Spleen (tissue), 11 donors: ENCODE results near the gene PCBD1. TPM values are rescaled to one million over a fixed set of nuclear protein-coding genes. Genes with fewer than 3 reads are reported as not detected.

Experiments used
- DNase-seq: peaks from one replicate; pipeline ENCODE4 v3.0.0-alpha.2; 2020
- H3K27ac ChIP-seq, 8 donors: fragments of 200-600 bp; sonication (generic) in 7 of 8; 1 replicate in 4 of 8; 2 replicates in 4 of 8; pipeline versions ENCODE4 v1.5.0 to v1.8.0; 2016 to 2021; ENCODE audit warnings: inconsistent platforms in 4 of 8, mild to moderate bottlenecking in 4 of 8, moderate library complexity in 1 of 8
- H3K27me3 ChIP-seq, 7 donors: fragments of 200-600 bp; sonication (generic) in 6 of 7; replicated peaks in 1 of 7; 1 replicate in 4 of 7; 2 replicates in 3 of 7; pipeline versions ENCODE4 v1.5.0 to v1.8.0; 2016 to 2021; ENCODE audit warnings: inconsistent platforms in 3 of 7, mild to moderate bottlenecking in 1 of 7
- H3K36me3 ChIP-seq, 6 donors: fragments of 200-600 bp; sonication (generic) in 5 of 6; 1 replicate in 4 of 6; 2 replicates in 2 of 6; pipeline versions ENCODE4 v1.5.0 to v1.8.0; 2016 to 2021; ENCODE audit warnings: inconsistent platforms in 2 of 6
- H3K4me1 ChIP-seq, 6 donors: fragments of 200-600 bp; sonication (generic) in 5 of 6; 1 replicate in 3 of 6; 2 replicates in 3 of 6; pipeline versions ENCODE4 v1.5.0 to v1.8.0; 2016 to 2021; ENCODE audit warnings: inconsistent platforms in 3 of 6
- H3K4me3 ChIP-seq, 8 donors: fragments of 200-600 bp; sonication (generic) in 7 of 8; 1 replicate in 4 of 8; 2 replicates in 4 of 8; pipeline versions ENCODE4 v1.5.0 to v1.8.0; 2016 to 2021; ENCODE audit warnings: inconsistent platforms in 4 of 8, mild to moderate bottlenecking in 4 of 8, moderate library complexity in 2 of 8
- H3K9me3 ChIP-seq, 8 donors: fragments of 200-600 bp; sonication (generic) in 7 of 8; 1 replicate in 4 of 8; 2 replicates in 4 of 8; pipeline versions ENCODE4 v1.5.0 to v1.8.0; 2016 to 2021; ENCODE audit warnings: inconsistent platforms in 4 of 8
- CTCF ChIP-seq, 11 experiments: fragments of 200-600 bp in 7 of 11; fragments of 450-650 bp in 4 of 11; sonication (generic) in 4 of 11; IDR thresholded peaks in 8 of 11; conservative IDR thresholded peaks in 3 of 11; 1 replicate in 7 of 11; 2 replicates in 4 of 11; pipeline versions ENCODE4 v1.4.0 to v1.8.0; 2016 to 2021; ENCODE audit warnings: antibody characterized with exemption in 11 of 11, inconsistent platforms in 4 of 11, mild to moderate bottlenecking in 1 of 11
- POLR2A ChIP-seq, 3 donors: fragments of 450-650 bp; IDR thresholded peaks; one replicate each; pipeline ENCODE4 v1.5.1; 2017; ENCODE audit warnings: antibody characterized with exemption in 3 of 3, mild to moderate bottlenecking in 1 of 3
- POLR2AphosphoS5 ChIP-seq, 3 donors: sonication (generic); formaldehyde crosslinking; IDR thresholded peaks; one replicate each; pipeline ENCODE4 v1.5.1; 2017; ENCODE audit warnings: antibody characterized with exemption in 3 of 3
- WGBS, 5 donors: extraction: QIAGEN DNeasy Blood & Tissue Kit in 3 of 5; methylation state at CpG; one replicate each; pipeline versions ENCODE4 v1.1.5 to v1.1.7; 2013 to 2018; 5-methylcytosine and 5-hydroxymethylcytosine counted together
- intact Hi-C: fragments of 100-400 bp; cut with DNase I; formaldehyde crosslinking; loops from one replicate; pipeline ENCODE4 v1.15.0; 2023; ENCODE audit warnings: low total_unique reads
- polyA plus RNA-seq, 3 donors: library from polyadenylated mRNA; stranded (reverse); fragments of 200-250 nt; gene quantifications; one replicate each; pipeline ENCODE4 v1.2.1, GENCODE V29; 2013
- total RNA-seq, 7 donors: library from RNA; depleted of rRNA in 3 of 7; stranded (reverse); fragments of >200 nt in 3 of 7; fragmentation: NEBNext Ultra II Directional in 4 of 7; extraction: Animal tissue kit (Norgen Biotek cat#: 25700) in 4 of 7; gene quantifications; one replicate each; pipeline versions ENCODE4 v1.1.0 to v1.2.1, GENCODE V29; 2016 to 2021
- donor health status: healthy with polysubstance abuse.
- donor health status: DM: no; HTN: no; CAD: no; lungs with moderate emphysema.
- donor health status: DM: no; HTN: no; CAD: no.
- donor health status: Bipolar disorder and iron deficiency.
- donor health status: healthy.
- donor health status: DM: no; HTN: no; CAD: no.
- donor health status: DM: yes; HTN: yes; CAD: no.

Gene PCBD1
- total and polyA plus RNA-seq, 10 donors: 24.5 to 45.6 (median 30.7) TPM

- intact Hi-C loops: no loop called here
- Histone ChIP-seq H3K4me3 (no peak overlapping the region), H3K4me1 (no peaks in the 10 kb centered on the region), H3K27me3 (no peaks in the 10 kb centered on the region), H3K9me3 (no peaks in the 10 kb centered on the region), H3K36me3 (peaks cover 0 to 57% (median 13%) of the 10 kb centered on the region in 6 donors), H3K27ac (no peak overlapping the region)
- no peak for TF ChIP-seq POLR2A (IDR thresholded peaks at IDR 0.05)
- no peak for TF ChIP-seq POLR2AphosphoS5 (IDR thresholded peaks at IDR 0.05)
- no peak for TF ChIP-seq CTCF (IDR thresholded peaks at IDR 0.05 in 8 of 11, conservative IDR thresholded peaks at IDR 0.05 in 3 of 11)
- 85 to 91% (median 88%) methylated on average over 2 of the region's 2 CpGs for WGBS, 5 donors
- no peak for DNase-seq
Measured at GRCh38 chr10:70843776-70844489, 44.4 kb downstream of the PCBD1 start.

- no peaks in the 10 kb centered on the region for H3K9me3 ChIP-seq
- H3K27me3 ChIP-seq: no peaks in the 10 kb centered on the region
- TF ChIP-seq POLR2A (IDR thresholded peaks at IDR 0.05) (no peak), CTCF (IDR thresholded peaks at IDR 0.05 in 8 of 11, conservative IDR thresholded peaks at IDR 0.05 in 3 of 11) (no peak), POLR2AphosphoS5 (IDR thresholded peaks at IDR 0.05) (no peak)
- no peak for DNase-seq
- H3K27ac ChIP-seq: no peak overlapping the region
- no peaks in the 10 kb centered on the region for H3K4me1 ChIP-seq
- intact Hi-C loops: no loop called here
- peaks cover 0 to 54% (median 13%) of the 10 kb centered on the region in 6 donors for H3K36me3 ChIP-seq
- 88 to 100% (median 96%) methylated on average over 2 of the region's 2 CpGs for WGBS, 5 donors
- H3K4me3 ChIP-seq: no peak overlapping the region
Measured at GRCh38 chr10:70843333-70843732, 45.0 kb downstream of the PCBD1 start.

DNA sequence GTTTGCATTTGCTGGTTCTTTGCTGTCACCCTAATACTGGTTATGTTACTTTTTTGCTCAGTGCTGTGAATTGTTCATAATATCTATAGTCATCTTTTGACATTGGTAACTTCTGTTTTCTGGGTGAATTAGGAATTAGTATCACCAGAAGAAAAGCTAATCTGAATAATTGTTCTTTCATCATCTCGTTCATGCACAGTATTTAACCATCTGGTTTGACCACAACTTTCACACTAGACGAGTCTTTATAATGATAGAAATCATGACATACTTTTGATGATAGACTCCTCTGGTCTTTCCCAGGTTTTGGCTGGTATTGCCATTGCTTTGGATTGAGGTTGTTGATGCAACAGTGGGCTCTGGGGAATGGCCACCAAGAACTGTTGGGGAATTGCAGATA, 47.5 kb downstream of the PCBD1 start:
- WGBS, 5 donors: 45 to 67% (median 49%) methylated on average over 2 of the region's 2 CpGs
- intact Hi-C loops: no loop called here
- Histone ChIP-seq H3K27me3 (no peaks in the 10 kb centered on the region), H3K4me1 (peaks cover 0 to 5% (median 0%) of the 10 kb centered on the region in 6 donors), H3K9me3 (peaks cover 0 to 11% (median 6%) of the 10 kb centered on the region in 8 donors), H3K36me3 (peaks cover 0 to 48% (median 7%) of the 10 kb centered on the region in 6 donors), H3K27ac (no peak overlapping the region), H3K4me3 (no peak overlapping the region)
- TF ChIP-seq POLR2AphosphoS5 (IDR thresholded peaks at IDR 0.05) (no peak), CTCF (IDR thresholded peaks at IDR 0.05 in 8 of 11, conservative IDR thresholded peaks at IDR 0.05 in 3 of 11) (no peak), POLR2A (IDR thresholded peaks at IDR 0.05) (no peak)
- DNase-seq: no peak

DNA sequence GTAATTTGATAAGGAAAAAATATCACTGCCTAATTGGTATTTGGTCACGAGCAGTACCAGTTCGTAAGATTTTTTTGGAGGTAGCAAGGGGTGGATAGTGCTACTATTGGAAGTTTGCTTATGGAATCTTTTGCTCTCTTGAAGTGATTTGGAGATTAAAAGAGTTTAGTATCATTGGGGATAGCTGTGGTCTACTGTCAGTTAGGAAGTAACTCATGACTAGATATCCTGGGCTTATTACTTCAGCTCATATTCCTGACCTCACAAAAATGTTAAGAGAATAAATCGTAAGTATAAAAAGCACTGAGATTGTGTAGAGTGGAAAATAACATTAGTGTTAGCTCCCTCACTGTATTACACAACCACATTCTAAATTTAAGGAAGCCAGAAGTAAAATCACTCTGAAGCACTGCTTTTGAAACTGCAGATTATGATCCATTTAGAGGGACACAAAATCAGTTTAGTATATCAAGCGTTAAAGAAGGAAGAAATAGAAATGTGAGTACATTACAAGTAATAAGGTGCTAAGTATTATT, 50.0 kb downstream of the PCBD1 start:
- Histone ChIP-seq H3K4me3 (no peak overlapping the region), H3K27me3 (no peaks in the 10 kb centered on the region), H3K36me3 (peaks cover 0 to 51% (median 0%) of the 10 kb centered on the region in 6 donors), H3K9me3 (peaks cover 0 to 11% (median 6%) of the 10 kb centered on the region in 8 donors), H3K27ac (no peak overlapping the region), H3K4me1 (peaks cover 0 to 30% (median under 1%) of the 10 kb centered on the region in 6 donors)
- no peak for TF ChIP-seq CTCF (IDR thresholded peaks at IDR 0.05 in 8 of 11, conservative IDR thresholded peaks at IDR 0.05 in 3 of 11)
- TF ChIP-seq POLR2AphosphoS5 (IDR thresholded peaks at IDR 0.05): no peak
- TF ChIP-seq POLR2A (IDR thresholded peaks at IDR 0.05): no peak
- WGBS, 5 donors: 70 to 84% (median 78%) methylated on average over 4 of the region's 4 CpGs
- intact Hi-C loops: no loop called here
- no peak for DNase-seq
